GM12878 (cell line): ENCODE data around the gene SRSF12. TPM values are rescaled to one million over a fixed set of nuclear protein-coding genes. Genes with fewer than 3 reads are reported as not detected.

Source experiments
- ATAC-seq: fragments of 200-7000 bp; cut with Tn5 transposase; 3 replicates; pipeline ENCODE4 v1.9.1; 2020; ENCODE audit warnings: mild to moderate bottlenecking, moderate library complexity
- BruUV-seq: library from RNA; stranded (reverse); fragments of 400-500 nt; replicated peaks from 2 replicates; lab custom pipeline; 2021; lab: Mats Ljungman, UMichigan
- CTCF ChIA-PET: fragments of 300-600 bp; sonication (Branson Sonifier 250); formaldehyde crosslinking; extraction: SDS; loops from one replicate; lab custom pipeline; 2021; ENCODE audit warnings: inconsistent platforms; lab: Yijun Ruan, JAX
- POLR2A ChIA-PET: fragments of 350-600 bp; formaldehyde crosslinking; extraction: SDS; loops from one replicate; lab custom pipeline; 2021; ENCODE audit warnings: inconsistent platforms; lab: Charles Lee
- RAD21 ChIA-PET: fragments of 300-600 bp; sonication (Branson Sonifier 250); formaldehyde crosslinking; loops from one replicate; lab custom pipeline; 2023; ENCODE audit warnings: antibody characterized with exemption; ENCODE audit not compliant: unreplicated experiment; lab: Charles Lee
- SMC1A ChIA-PET: fragments of 300-600 bp; sonication (Branson Sonifier 250); formaldehyde crosslinking; loops from one replicate; lab custom pipeline; 2023; ENCODE audit not compliant: unreplicated experiment, uncharacterized antibody; lab: Charles Lee
- DNase-seq: peaks from one replicate; pipeline ENCODE4 v3.0.0-alpha.2; 2011; ENCODE audit warnings: low read depth, low spot score
- FAIRE-seq: peaks from 3 replicates; lab custom pipeline; 2011; peaks lifted over from hg19 to GRCh38; lab: Jason Lieb, UNC
- H2AFZ ChIP-seq: 2 replicates; pipeline ENCODE4 v1.6.0; 2011; ENCODE audit warnings: low read depth, low read length, control low read depth; ENCODE audit not compliant: control insufficient read depth
- H3K27ac ChIP-seq: 2 replicates; pipeline ENCODE4 v1.5.1; 2011; ENCODE audit warnings: control low read depth; ENCODE audit not compliant: control insufficient read depth, insufficient read depth
- H3K27me3 ChIP-seq, 2 experiments: replicated peaks in 1 of 2; 2 replicates each; pipeline versions ENCODE4 v1.6.0 to v1.6.1; 2011; ENCODE audit warnings: low read length in 1 of 2; ENCODE audit not compliant: control insufficient read depth in 2 of 2, insufficient read depth in 2 of 2
- H3K36me3 ChIP-seq, 2 experiments: 2 replicates each; pipeline ENCODE4 v1.5.1; 2011; ENCODE audit warnings: low read length in 1 of 2; ENCODE audit not compliant: control insufficient read depth in 2 of 2, insufficient read depth in 2 of 2
- H3K4me1 ChIP-seq: 2 replicates; pipeline ENCODE4 v1.6.1; 2011; ENCODE audit warnings: mild to moderate bottlenecking, low read length, moderate library complexity, mixed read lengths; ENCODE audit not compliant: control insufficient read depth, insufficient read depth
- H3K4me2 ChIP-seq: 2 replicates; pipeline ENCODE4 v1.6.0; 2011; ENCODE audit warnings: control low read depth; ENCODE audit not compliant: control insufficient read depth, insufficient read depth
- H3K4me3 ChIP-seq: fragments of 200-600 bp; sonication (generic); 2 replicates; pipeline ENCODE4 v1.5.1; 2016
- H3K79me2 ChIP-seq: 2 replicates; pipeline ENCODE4 v1.6.0; 2011; ENCODE audit warnings: low read length; ENCODE audit not compliant: control insufficient read depth, insufficient read depth
- H3K9ac ChIP-seq: 2 replicates; pipeline ENCODE4 v1.8.0; 2011; ENCODE audit warnings: low read length, control low read depth, mixed read lengths; ENCODE audit not compliant: control insufficient read depth, insufficient read depth
- H3K9me3 ChIP-seq: replicated peaks from 3 replicates; pipeline ENCODE4 v1.5.1; 2011; ENCODE audit warnings: mild to moderate bottlenecking, low read length; ENCODE audit not compliant: control insufficient read depth, insufficient read depth
- H4K20me1 ChIP-seq: 2 replicates; pipeline ENCODE4 v1.6.0; 2011; ENCODE audit not compliant: control insufficient read depth, insufficient read depth
- BRCA1 ChIP-seq: IDR thresholded peaks from 2 replicates; pipeline ENCODE4 v1.6.1; 2011; ENCODE audit warnings: low read depth, low read length, improper control_type of control experiment
- ETV6 ChIP-seq, 2 experiments: fragments of 450-650 bp in 1 of 2; IDR thresholded peaks in 1 of 2; conservative IDR thresholded peaks in 1 of 2; 2 replicates each; pipeline ENCODE4 v1.6.1; 2014; ENCODE audit warnings: antibody characterized with exemption in 1 of 2, borderline replicate concordance in 1 of 2, low read depth in 1 of 2, mild to moderate bottlenecking in 1 of 2, moderate library complexity in 1 of 2
- IKZF2 ChIP-seq, 2 experiments: fragments of 450-650 bp; IDR thresholded peaks; 2 replicates each; pipeline ENCODE4 v1.6.1; 2017; ENCODE audit warnings: mild to moderate bottlenecking in 2 of 2, moderate library complexity in 2 of 2
- JUNB ChIP-seq: IDR thresholded peaks from 2 replicates; pipeline ENCODE4 v1.6.1; 2016; ENCODE audit warnings: antibody characterized with exemption, mild to moderate bottlenecking
- MEF2B ChIP-seq: fragments of 450-650 bp; IDR thresholded peaks from 2 replicates; pipeline ENCODE4 v1.6.1; 2018; ENCODE audit warnings: mild to moderate bottlenecking, moderate library complexity; ENCODE audit not compliant: partially characterized antibody, poor library complexity, severe bottlenecking
- MYB ChIP-seq: fragments of 150-350 bp; IDR thresholded peaks from 2 replicates; pipeline ENCODE4 v1.6.1; 2014; ENCODE audit warnings: mild to moderate bottlenecking, low read depth, low read length, borderline replicate concordance
- SMARCA5 ChIP-seq: fragments of 450-650 bp; IDR thresholded peaks from 2 replicates; pipeline ENCODE4 v1.6.1; 2017; ENCODE audit warnings: mild to moderate bottlenecking
- SUPT20H ChIP-seq: IDR thresholded peaks from 2 replicates; pipeline ENCODE4 v1.6.1; 2011; ENCODE audit warnings: low read depth, mild to moderate bottlenecking, low read length, moderate library complexity, borderline replicate concordance; ENCODE audit not compliant: control insufficient read depth
- WGBS: methylation state at CpG from one replicate; pipeline ENCODE4 v1.1.6; 2016; ENCODE audit warnings: low lambda C conversion rate; ENCODE audit not compliant: insufficient replicate concordance, insufficient coverage; ENCODE audit errors: missing lambda C conversion rate; 5-methylcytosine and 5-hydroxymethylcytosine counted together
- in situ Hi-C: fragments of 300-500 bp; cut with MboI; formaldehyde crosslinking; loops from 9 replicates; pipeline ENCODE4 v1.14.3; 2018; ENCODE audit warnings: mixed read lengths
- intact Hi-C: fragments of 100-400 bp; cut with micrococcal nuclease; formaldehyde crosslinking; loops from one replicate; pipeline ENCODE4 v1.14.2; 2022; ENCODE audit not compliant: unreplicated experiment
- polyA plus RNA-seq, 11 experiments: library from polyadenylated mRNA; depleted of rRNA in 4 of 11; unstranded in 6 of 11; stranded (reverse) in 5 of 11; fragments of >200 nt; fragmentation: Nextera tagmentation in 4 of 11; fragmentation: Illumina TruSeq in 1 of 11; extraction: Ambion mirVana in 4 of 11; extraction: Trizol in 1 of 11; gene quantifications; 1 replicate in 1 of 11; 2 replicates in 10 of 11; pipeline versions ENCODE4 v1.2.1 to v1.2.3, GENCODE V29; 2011 to 2016; ENCODE audit warnings: inconsistent platforms in 2 of 11, missing spikeins in 2 of 11, low read depth in 1 of 11
- total RNA-seq, 4 experiments: library from RNA; depleted of rRNA in 3 of 4; stranded (reverse); fragments of >200 nt in 3 of 4; fragmentation: Illumina TruSeq in 1 of 4; extraction: Trizol in 1 of 4; gene quantifications; 2 replicates each; pipeline versions ENCODE4 v1.2.1 to v1.2.3, GENCODE V29; 2013 to 2021

SRSF12 gene
- total and polyA plus RNA-seq, 10 of the 15 experiments (the other 5 are each of a cell fraction or from before 2014, with no cell fraction given), result 0.03 to 0.23 TPM; not detected in 8

- no peak overlapping the region for H3K9ac ChIP-seq
- no peak for FAIRE-seq
- H3K4me2 ChIP-seq, result no peak overlapping the region
- RAD21 ChIA-PET, result no interaction called here
- POLR2A ChIA-PET, result interaction anchor here (0.6 kb wide), 1 partner anchor 31 kb away, joined by 5 read pairs; no protein-coding TSS in a partner anchor
- H3K36me3 ChIP-seq, result peaks cover 0 to 6% of the 10 kb centered on the region in 2 experiments; a peak in 3 of 4 replicates
- no peak for TF ChIP-seq JUNB
- TF ChIP-seq SUPT20H, result no peak
- no peak for TF ChIP-seq MYB
- TF ChIP-seq BRCA1, result no peak
- no peak for TF ChIP-seq IKZF2 (IDR thresholded peaks at IDR 0.05)
- TF ChIP-seq ETV6 (conservative IDR thresholded peaks at IDR 0.05 in 1 of 2, IDR thresholded peaks at IDR 0.05 in 1 of 2; ENCODE audit: borderline replicate concordance in 1 of 2, low read depth in 1 of 2), result no peak
- no peak for TF ChIP-seq SMARCA5
- TF ChIP-seq MEF2B, result no peak
- TF ChIP-seq, all 136 proteins: peak for 0
- BruUV-seq, result no TSS peak
- no peak for DNase-seq
- intact Hi-C loops, result no loop called here
- H4K20me1 ChIP-seq, result no peaks in the 10 kb centered on the region
- no peak overlapping the region for H2AFZ ChIP-seq
- SMC1A ChIA-PET, result interaction anchor here (1.1 to 1.3 kb wide), 2 partner anchors 178 to 211 kb away, joined by 3 to 4 read pairs; no protein-coding TSS in a partner anchor
- H3K79me2 ChIP-seq, result no peaks in the 10 kb centered on the region
- no peak overlapping the region for H3K27ac ChIP-seq
- H3K4me1 ChIP-seq, result no peaks in the 10 kb centered on the region
- H3K4me3 ChIP-seq, result no peak overlapping the region
- H3K27me3 ChIP-seq, result no peaks in the 10 kb centered on the region
- in situ Hi-C loops, result no loop called here
- CTCF ChIA-PET, result interaction anchor here (0.6 to 2.0 kb wide), 2 partner anchors 14 to 308 kb away, joined by 3 to 5 read pairs; partner anchors contain the start of gene PM20D2
- no peak for ATAC-seq
- 85% methylated on average over 4 of the region's 4 CpGs for WGBS
- no peaks in the 10 kb centered on the region for H3K9me3 ChIP-seq
These were observed 42.6 kb upstream of the SRSF12 start for GRCh38 chr6:89160331-89161092.
